ENCODE data around the gene SEMA6B. TPM values are rescaled to one million over a fixed set of nuclear protein-coding genes. Genes with fewer than 3 reads are reported as not detected.

The SEMA6B gene
- total RNA-seq, 1 donor from 2014 or later = 11.3 TPM

DNA sequence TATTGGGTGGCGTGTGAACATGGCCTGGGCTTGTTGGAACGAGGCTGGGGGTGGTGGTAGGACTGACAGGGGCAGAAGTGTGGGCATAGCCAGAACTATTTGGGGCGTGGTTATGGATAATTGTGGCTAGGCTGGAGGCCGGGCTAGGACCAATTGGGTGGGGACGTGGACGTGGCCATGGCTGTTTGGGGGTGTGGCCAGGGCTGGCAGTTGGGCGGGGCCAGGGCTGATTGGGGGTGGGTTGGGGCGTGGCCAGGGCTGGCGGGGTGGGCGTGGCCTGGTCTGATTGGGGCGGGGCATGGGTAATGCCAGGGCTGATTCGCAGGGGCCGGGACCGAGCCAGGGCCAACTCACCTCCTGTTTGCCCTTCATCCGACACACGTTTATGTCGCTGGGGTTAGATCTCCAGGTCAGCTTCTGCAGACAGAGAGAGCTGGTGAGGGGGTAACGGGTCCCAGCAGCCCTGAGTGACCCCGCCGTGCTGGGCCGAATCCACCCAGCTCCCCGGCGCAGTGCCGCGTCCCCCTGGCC is 2.8 kb downstream of the SEMA6B start:
- peaks cover 6% of the 10 kb centered on the region for H3K27me3 ChIP-seq (ENCODE audit: low read depth)
- no peak for DNase-seq
- intact Hi-C loops (cut with DNase I) = no loop called here
- peaks cover 26% of the 10 kb centered on the region for H3K36me3 ChIP-seq
- H3K9me3 ChIP-seq = no peaks in the 10 kb centered on the region
- H3K27ac ChIP-seq = no peak overlapping the region
- TF ChIP-seq, protein P1, sequence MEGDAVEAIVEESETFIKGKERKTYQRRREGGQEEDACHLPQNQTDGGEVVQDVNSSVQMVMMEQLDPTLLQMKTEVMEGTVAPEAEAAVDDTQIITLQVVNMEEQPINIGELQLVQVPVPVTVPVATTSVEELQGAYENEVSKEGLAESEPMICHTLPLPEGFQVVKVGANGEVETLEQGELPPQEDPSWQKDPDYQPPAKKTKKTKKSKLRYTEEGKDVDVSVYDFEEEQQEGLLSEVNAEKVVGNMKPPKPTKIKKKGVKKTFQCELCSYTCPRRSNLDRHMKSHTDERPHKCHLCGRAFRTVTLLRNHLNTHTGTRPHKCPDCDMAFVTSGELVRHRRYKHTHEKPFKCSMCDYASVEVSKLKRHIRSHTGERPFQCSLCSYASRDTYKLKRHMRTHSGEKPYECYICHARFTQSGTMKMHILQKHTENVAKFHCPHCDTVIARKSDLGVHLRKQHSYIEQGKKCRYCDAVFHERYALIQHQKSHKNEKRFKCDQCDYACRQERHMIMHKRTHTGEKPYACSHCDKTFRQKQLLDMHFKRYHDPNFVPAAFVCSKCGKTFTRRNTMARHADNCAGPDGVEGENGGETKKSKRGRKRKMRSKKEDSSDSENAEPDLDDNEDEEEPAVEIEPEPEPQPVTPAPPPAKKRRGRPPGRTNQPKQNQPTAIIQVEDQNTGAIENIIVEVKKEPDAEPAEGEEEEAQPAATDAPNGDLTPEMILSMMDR (IDR thresholded peaks at IDR 0.05) = no peak
- peak; percentile 24 to 50 for ATAC-seq
- H3K4me3 ChIP-seq = no peak overlapping the region
- peaks cover 18% of the 10 kb centered on the region for H3K4me1 ChIP-seq

DNA sequence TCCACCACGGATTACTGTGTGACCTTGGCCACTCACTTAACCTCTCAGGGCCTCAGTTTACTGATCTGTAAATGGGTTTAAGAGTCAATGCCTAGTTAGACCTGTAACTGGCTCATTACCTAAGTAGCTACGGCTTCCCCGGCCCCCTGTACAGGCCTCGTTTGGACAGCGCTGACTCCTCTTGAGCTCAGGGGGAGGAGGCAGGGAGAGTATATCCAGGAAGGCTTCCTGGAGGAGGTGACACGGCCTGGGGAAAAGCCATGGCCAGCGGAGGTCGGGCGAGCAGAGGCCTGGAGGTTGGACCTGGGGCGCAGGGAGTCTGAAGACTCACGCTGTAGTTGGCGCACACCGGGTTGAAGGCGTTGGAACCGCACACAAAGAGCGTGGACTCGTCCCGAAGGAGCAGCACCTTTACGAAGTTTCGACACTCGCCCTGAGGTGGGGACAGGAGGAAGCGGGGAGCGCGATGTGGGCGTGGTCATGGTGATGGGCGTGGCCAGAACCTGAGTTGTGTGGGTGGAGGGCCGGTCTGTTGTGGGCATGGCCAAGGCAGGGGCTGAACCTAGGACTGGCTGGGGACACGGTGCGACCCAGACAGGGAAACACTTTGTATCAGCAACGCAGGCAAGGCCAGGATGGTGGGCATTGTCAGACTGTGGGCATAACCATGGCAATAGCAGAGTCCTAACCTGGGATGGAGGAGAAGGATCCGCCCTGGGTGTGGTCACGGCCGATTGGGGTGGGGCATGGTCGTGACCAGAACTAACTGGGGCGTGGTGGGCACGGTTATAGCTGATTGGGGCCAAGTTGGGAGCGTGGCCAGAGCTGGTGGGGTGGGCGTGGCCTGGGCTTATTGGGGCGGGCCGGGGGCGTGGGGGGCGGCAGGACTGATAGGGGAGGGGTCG is 3.6 kb downstream of the SEMA6B start:
- Histone ChIP-seq H3K27me3 (ENCODE audit: low read depth) (peaks cover 6% of the 10 kb centered on the region), H3K4me3 (no peak overlapping the region), H3K9me3 (no peaks in the 10 kb centered on the region), H3K27ac (no peak overlapping the region), H3K4me1 (peaks cover 18% of the 10 kb centered on the region), H3K36me3 (peaks cover 26% of the 10 kb centered on the region)
- TF ChIP-seq, protein P1 (IDR thresholded peaks at IDR 0.05) = no peak
- DNase-seq = no peak
- no peak for ATAC-seq
- intact Hi-C loops (cut with DNase I) = no loop called here

DNA sequence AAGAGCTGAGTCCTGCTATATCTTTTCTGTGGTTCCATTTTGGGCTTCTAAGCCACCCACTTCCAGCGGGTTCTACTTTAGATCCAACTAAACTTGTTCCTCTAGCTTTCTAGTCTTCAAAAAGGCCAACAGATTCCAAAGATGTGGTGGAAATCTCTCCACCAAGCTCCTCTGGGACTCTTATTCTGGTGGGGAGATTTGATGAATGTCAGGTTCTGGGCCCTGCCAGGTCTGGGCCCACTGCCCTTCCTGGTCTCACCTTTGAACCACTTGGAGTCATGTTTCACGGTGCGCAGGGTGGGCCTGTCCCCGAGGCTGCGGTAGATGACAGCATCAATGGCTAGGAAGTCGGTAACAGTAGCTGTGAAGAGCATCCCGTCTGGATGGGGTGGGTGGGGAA is 4.8 kb downstream of the SEMA6B start:
- Histone ChIP-seq H3K4me3 (no peak overlapping the region), H3K27ac (no peak overlapping the region), H3K27me3 (ENCODE audit: low read depth) (peaks cover 6% of the 10 kb centered on the region), H3K9me3 (no peaks in the 10 kb centered on the region), H3K36me3 (peaks cover 37% of the 10 kb centered on the region), H3K4me1 (peaks cover 14% of the 10 kb centered on the region)
- intact Hi-C loops (cut with DNase I) = no loop called here
- DNase-seq (no peak), ATAC-seq (no peak)
- TF ChIP-seq, protein P1 (IDR thresholded peaks at IDR 0.05) = no peak

DNA sequence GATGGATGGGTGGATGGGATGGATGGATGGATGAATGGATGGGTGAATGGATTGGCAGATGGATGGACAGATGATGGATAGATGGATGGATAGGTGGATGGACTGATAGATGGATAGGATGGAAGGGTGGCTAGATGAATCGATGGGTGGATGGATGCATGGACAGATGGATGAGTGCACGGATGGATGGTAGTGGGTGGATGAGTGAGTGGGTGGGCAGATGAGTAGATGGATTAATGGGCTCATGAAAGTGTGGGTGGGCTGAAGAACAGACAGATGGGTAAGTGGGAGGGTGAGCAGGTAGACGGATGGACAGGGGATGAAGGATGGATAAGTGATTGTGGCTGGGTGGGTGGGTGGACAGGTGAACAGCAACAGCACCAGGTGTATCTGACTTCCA is 5.7 kb downstream of the SEMA6B start:
- ATAC-seq (no peak), DNase-seq (no peak)
- H3K27me3 ChIP-seq (ENCODE audit: low read depth) = peaks cover 6% of the 10 kb centered on the region
- H3K4me3 ChIP-seq = no peak overlapping the region
- TF ChIP-seq, protein P1 (IDR thresholded peaks at IDR 0.05) = no peak
- intact Hi-C loops (cut with DNase I) = no loop called here
- H3K36me3 ChIP-seq = peaks cover 38% of the 10 kb centered on the region
- no peak overlapping the region for H3K27ac ChIP-seq
- no peaks in the 10 kb centered on the region for H3K9me3 ChIP-seq
- peaks cover 12% of the 10 kb centered on the region for H3K4me1 ChIP-seq

DNA sequence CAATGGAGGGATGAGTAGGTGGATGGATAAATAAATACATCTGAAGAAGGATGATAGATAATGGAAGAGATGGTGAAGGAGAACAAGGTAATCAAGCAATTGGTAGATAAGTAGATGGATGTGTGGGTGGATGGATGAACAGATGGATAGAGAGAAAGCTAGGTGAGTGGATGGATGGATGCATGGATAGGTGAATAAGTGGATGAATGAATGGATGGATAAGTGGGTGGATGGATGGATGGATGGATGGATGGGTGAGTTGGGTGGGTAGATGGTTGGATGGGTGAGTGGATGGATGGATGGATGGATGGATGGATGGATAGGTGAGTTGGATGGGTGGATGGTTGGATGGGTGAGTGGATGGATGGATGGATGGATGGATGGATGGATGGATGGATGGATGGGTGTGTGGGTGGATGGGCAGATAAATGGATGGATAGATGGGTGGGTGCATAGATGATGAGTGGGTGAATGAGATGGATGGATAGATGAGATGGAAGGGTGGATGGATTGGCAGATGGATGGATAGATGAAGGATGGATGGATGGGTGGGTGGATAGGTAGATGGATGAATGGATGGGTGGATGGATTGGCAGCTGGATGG is 6.3 kb downstream of the SEMA6B start:
- Histone ChIP-seq H3K27me3 (ENCODE audit: low read depth) (peaks cover 6% of the 10 kb centered on the region), H3K4me1 (peaks cover 6% of the 10 kb centered on the region), H3K4me3 (no peak overlapping the region), H3K27ac (no peak overlapping the region), H3K9me3 (no peaks in the 10 kb centered on the region), H3K36me3 (peaks cover 43% of the 10 kb centered on the region)
- DNase-seq = no peak
- no peak for ATAC-seq
- TF ChIP-seq, protein P1 (IDR thresholded peaks at IDR 0.05) = no peak
- intact Hi-C loops (cut with DNase I) = no loop called here
